Choroid plexus epithelial cell (primary cell): ENCODE results near the gene LBHD2.

Experiments used
- DNase-seq: peaks from one replicate; pipeline ENCODE4 v3.0.0-alpha.2; 2010; ENCODE audit warnings: low read depth
- H3K4me3 ChIP-seq: 2 replicates; pipeline ENCODE4 v1.5.1; 2011; ENCODE audit warnings: low read depth, mild to moderate bottlenecking, control low read depth, low read length, moderate library complexity
- TF ChIP-seq, protein P1 (sequence below): conservative IDR thresholded peaks from 2 replicates; pipeline ENCODE4 v1.5.1; 2011; ENCODE audit warnings: low read depth, mild to moderate bottlenecking, control low read depth, inconsistent platforms, low read length, moderate library complexity

LBHD2 gene

DNA sequence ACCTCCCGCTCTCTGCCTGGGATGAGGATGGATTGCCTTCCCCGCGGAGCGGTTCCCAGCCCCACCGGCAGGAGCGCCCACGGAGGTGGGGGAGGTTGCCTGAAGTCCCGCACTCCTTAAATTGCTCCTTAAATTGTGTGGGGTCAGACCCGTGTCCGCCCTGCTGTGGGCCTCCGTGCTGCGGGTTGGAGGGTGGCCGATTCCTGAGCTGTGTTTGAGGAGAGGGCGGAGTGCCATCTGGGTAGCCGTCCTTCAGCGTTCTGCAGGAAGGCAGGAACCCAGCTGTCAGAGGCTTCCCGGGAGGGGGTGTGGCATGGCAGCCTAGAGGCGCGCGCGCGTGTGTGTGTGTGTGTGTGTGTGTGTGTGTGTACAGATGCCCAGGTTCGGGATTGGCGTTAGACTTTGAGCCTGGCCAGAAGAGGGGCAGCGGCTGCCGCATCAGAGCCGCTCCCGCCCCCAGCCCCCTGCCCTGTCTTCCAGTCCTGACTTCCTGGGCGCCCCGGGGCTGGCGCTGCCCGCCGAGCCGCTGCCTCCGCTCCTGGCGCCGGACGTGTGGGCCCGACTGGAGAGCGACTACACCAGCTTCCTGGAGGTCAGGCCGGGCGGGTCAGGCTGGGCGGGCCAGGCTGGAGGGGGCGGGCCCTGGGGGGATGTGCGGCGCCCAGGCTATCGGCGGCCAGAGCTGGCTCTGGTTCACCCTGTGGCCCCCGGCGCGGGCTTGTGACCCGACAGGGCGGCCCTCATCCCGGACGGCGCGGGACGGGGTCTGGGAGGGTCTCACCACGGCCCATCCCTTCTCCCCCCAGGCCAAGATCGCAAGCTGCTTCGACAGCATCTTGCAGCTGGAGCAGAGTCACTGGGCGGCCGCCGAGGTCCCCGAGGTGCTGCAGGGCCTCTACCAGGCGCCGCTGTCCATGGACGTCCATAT, 19.7 kb downstream of the LBHD2 start:
- H3K4me3 ChIP-seq, result no peak overlapping the region
- TF ChIP-seq, protein P1, sequence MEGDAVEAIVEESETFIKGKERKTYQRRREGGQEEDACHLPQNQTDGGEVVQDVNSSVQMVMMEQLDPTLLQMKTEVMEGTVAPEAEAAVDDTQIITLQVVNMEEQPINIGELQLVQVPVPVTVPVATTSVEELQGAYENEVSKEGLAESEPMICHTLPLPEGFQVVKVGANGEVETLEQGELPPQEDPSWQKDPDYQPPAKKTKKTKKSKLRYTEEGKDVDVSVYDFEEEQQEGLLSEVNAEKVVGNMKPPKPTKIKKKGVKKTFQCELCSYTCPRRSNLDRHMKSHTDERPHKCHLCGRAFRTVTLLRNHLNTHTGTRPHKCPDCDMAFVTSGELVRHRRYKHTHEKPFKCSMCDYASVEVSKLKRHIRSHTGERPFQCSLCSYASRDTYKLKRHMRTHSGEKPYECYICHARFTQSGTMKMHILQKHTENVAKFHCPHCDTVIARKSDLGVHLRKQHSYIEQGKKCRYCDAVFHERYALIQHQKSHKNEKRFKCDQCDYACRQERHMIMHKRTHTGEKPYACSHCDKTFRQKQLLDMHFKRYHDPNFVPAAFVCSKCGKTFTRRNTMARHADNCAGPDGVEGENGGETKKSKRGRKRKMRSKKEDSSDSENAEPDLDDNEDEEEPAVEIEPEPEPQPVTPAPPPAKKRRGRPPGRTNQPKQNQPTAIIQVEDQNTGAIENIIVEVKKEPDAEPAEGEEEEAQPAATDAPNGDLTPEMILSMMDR, result peak; percentile 25
- peak; percentile 42 for DNase-seq

DNA sequence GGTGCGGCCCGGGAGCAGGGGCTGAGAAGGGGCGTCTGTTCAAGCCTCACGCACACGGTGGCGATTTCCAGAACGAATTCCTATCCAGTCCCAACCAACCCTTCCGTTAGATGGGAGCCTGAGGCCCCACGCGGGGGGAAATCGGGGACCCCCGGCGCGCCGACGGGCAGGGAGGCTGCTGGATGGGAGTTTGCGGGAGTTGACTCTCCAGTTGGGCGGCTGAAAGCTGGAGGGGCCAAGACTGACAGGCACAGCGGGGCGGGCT, 20.3 kb downstream of the LBHD2 start:
- H3K4me3 ChIP-seq, result no peak overlapping the region
- TF ChIP-seq, protein P1, result no peak
- no peak for DNase-seq

DNA sequence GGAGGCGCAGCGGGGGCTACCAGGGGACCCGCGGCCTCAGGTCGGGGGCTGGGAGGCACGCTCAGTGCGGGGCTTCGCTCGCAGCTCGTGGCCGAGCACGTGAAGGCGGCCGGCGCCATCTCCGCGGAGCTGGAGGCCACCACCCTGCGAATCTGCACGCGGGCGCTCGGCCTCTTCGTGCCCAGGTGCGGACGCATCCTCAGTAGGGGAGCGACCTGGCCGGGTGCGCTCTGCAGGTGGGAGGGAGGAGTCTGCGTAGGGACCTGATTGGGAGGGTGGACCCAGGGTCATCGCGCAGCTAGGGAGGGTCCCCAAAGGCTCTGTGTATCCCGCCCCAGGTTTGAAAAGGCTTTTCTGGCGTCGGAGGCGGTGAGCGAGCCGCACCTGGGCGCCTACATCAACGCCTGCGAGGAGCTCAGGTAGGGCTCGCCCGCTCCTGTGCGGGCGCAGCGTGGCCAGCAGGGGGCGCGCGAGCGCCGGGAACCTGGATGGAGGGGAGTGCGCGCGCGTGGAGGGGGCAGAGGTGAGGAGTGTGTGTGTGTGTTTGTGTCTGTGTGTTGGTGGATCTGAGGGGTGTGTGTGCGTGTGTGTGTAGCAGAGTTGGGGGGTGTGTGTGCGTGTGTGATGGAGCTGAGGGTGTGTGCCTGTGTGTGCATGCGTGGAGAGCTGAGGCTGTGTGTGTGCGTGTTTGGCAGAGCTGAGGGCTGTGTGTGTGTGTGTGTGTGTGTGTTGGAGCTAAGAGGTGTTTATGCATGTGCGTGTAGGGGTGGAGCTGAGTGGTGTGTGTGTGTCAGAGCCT, 20.8 kb downstream of the LBHD2 start:
- no peak overlapping the region for H3K4me3 ChIP-seq
- TF ChIP-seq, protein P1, result peak; percentile 78
- peak; percentile 66 for DNase-seq

DNA sequence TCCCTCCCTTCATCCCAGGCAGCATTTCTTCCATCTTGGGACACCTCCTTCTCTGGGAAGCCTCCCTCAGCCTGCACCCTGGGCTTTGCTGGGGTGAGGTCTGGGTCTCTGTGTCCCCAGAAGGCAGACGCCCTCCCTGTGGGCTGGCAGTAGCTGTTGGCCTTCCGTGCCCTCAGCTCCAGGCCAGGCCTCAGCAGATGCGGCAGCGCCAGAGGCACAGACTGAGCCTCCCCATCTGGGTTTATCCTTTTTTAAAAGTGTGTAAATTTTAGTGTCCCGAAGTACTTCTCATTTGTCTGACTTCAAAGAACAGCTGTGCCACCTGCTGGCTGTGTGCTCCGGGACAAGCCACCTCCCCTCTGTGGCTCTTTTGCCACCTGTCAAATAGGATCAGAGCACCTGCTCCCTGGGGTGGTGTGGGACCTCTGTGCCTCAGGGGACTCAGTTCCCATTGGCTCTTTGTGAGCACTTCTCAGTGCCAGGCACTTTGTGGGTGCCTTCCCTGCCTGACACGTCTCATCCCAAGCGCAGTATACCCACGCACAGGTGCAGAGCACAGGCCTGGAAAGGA, 21.7 kb downstream of the LBHD2 start:
- no peak for DNase-seq
- TF ChIP-seq, protein P1, result peak; percentile 10
- no peak overlapping the region for H3K4me3 ChIP-seq

DNA sequence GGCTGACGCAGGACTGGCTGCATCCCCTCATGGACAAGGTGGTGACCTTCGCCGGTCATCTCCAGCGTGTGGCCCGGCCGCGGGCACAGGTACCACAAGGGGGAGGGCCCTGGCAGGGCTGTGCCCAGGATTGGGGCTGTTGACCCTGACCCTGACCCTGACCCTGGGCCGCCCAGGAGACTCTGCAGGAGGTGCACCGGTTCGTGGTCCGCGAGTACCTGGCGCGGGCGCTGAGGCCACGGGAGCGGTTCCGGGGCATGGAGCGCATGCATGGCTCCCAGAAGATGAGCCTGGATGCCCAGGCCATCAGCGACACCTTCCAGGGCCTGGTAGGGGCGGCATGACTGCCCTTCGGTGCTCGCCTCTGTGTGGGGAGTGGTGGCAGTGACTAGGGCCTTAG, 23.4 kb downstream of the LBHD2 start:
- TF ChIP-seq, protein P1, result no peak
- DNase-seq, result no peak
- H3K4me3 ChIP-seq, result no peak overlapping the region

DNA sequence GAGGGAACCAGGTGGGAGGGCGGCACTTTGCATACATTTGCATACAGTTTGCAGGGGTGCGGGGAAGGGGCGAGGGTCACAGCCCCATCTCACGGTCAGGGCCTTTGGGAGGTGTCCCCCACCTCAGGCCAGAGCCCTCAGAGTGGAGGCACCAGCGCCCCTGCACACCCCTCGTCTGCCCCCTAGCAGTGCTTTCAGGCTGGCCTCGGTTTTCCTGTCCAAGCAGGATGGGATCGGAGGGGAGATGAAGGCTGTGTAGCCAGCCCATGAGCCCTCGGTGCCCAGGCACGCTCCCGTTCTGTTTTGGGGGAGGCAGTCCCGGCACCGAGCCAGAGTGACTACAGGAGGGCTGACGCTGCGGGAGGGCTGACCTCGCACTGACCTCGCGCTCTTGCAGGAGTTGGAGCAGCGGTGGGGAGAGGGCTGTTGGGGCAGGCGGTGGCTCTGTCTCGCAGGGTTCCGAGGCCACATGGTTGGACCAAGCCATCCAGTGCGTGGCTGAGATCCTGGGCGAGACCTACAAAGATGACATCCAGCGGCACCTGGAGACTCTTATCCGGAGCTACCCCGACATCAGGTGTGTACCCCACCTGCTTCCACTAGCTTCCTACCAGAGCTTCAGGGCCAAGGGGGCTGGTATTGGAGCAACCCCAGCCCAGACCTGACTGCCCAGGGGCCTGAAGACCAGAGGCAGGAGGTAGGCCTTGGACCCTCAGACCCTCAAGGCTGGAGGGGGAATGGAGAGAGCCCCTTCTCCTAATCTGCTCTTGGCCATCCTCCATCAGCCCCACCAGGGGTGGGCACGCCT, 24.1 kb downstream of the LBHD2 start:
- TF ChIP-seq, protein P1, result no peak
- no peak overlapping the region for H3K4me3 ChIP-seq
- DNase-seq, result no peak
